Activated CD8-positive, alpha-beta memory T cell treated with anti-CD3 and anti-CD28 coated beads, Interleukin-2, amount 50 U/mL, for 24 hours (primary cell): ENCODE data around the gene SHTN1.

Source experiments
- DNase-seq: peaks from one replicate; pipeline ENCODE4 v3.0.0-alpha.2; 2020; ENCODE audit errors: extremely low read depth

Gene SHTN1

DNA sequence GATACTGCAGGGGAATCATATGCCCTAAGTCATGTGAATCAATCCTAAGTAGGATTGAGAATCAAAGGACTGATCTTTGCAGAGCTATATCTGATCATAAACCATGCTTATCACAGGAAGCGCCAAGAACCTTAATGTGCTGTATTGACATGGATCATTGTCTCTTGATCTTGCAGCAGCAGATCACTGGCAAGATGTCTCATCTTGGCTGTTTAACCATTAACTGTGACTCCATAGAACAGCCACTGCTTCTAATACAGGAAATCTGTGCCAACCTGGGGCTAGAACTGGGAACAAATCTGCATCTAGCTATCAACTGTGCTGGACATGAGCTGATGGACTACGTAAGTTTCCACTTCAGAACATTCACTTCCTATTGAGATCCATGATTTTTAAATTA is 134.0 kb downstream of the SHTN1 start:
- DNase-seq = no peak

DNA sequence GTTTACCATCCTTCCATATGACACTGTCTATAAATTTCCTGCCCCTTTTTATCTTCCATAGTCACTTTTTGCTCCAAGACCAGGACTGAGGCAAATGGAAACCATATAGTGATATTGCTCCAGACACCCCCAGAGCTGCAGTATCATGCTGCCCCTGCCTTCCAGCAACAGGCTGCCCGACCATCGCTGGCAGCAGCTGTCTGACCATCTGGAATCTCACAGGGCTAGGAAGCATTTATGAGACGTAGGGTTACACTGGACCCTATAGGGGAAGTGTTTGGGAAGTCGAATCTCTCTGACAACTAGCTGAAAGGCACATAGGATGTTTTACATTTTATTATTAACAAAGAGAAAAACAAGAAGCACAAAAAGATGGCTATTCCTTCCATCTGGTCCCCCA is 136.3 kb downstream of the SHTN1 start:
- no peak for DNase-seq

DNA sequence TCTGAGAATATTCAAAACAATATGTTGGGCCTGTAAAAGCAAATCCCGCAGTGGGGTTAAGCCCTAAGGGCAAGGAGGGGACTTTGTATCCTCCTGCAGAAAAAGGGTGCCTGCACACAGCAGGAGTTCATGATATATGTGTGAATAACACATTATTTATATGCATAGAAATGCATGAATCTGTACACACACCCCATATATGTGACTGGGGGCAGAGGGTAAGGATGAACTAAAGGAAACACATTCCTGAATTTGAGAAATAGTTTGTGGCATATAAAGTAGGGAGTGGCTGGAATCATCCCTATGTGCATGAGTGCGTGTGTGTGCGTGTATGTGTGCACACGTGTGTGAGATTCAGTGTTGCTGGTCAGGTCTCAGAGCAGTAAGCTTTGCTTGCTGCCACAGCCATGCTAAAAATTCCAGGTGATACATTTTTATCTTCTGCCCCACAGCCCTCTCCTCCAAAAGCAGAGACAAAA is 136.8 kb downstream of the SHTN1 start:
- DNase-seq = no peak

DNA sequence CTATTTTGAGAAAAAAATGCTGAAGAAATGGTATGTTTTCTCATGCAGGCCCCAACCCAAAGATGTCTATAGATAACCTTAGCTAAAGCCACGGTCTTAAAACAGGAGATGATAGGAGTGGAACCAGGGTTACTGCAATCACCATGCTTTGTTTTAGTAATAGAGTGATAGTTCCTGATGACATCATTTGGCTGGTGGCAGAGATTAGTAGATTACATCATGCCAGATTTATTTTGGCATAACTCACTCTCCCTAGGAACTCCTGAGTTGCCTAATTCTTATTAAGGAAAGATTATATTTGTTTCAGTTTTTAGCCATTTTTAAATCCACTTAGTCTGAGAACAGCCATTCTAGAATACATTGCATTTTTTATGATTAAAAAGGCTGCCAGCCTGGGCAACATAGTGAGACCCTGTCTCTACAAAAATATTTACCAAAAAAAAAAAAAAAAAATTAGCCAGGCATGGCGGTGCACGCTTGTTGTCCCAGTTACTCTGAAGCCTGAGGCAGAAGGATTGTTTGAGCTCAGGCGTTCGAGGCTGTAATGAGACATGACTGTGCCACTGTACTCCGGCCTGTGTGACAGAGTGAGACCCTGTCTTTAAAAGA is 137.9 kb downstream of the SHTN1 start:
- DNase-seq = no peak

DNA sequence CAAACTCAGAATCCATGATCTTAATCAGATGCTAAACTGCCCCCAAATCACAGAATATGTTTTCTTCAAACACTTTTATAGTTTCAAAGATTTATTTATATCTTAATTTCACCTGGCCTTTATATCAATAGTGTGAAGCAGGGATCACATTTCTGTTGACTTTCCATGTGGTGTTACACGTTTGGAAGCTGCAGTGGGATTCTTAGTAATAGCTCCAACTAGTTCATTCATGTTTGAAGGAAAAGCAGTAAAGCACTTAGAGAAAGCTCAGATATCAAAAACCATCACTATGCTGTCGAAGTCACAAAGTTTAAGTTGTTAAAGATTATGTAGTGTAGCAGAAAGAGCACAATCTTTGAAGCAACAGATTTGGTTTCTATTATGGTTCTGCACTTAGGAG is 138.9 kb downstream of the SHTN1 start:
- DNase-seq = no peak

DNA sequence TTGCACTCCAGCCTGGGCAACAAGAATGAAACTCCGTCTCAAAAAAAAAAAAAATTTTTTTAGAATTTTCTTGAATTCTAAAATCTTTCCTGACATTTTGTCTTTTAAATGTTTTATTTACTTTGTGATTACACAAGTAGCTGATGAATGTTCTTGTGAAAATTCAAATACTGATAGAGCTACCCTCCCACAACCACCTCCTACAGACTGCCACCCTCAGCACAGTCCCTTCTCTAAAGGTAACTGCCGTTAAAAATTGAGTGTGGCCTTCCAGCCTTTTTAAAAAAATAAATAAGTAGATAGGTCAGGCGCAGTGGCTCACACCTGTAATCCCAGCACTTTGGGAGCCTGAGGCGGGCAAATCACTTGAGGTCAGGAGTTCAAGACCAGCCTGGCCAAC is 140.6 kb downstream of the SHTN1 start:
- DNase-seq = no peak

DNA sequence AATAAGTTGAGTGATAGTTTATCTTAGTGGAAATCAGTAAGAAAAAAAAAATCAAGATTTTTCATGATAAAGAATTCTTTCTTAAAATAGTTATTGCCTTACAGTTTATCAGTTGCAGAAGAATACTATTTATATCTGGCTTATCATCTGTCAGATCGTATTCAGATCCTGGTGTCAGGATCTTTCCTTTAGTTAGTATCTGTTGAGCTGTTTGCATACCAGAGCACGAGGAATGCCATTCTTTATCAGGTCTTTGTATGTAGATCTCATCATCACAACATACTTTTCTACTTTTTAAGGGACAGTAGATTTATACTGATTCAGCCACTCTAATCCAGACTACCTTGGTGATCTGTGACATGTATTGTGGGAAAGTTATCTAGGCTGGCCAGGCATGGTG is 143.2 kb downstream of the SHTN1 start:
- no peak for DNase-seq

DNA sequence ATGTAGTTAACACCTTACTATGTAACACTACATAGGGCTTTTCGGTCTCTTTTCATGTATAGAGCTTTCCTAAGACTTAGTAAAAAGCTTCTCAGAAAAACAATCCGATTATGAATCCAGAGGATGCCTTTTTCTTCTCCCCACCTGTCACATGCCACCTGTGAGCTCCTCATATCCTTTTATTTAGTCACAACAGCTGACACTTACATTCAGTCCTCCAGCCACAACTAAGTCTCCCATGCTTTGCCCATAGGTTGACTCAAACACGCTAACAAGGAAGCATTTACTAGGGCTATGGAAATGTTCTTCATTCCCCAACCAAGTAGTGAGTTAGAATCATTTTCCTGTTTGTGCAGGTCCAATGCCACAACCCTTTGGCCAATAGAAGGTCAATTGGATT is 147.8 kb downstream of the SHTN1 start:
- no peak for DNase-seq

DNA sequence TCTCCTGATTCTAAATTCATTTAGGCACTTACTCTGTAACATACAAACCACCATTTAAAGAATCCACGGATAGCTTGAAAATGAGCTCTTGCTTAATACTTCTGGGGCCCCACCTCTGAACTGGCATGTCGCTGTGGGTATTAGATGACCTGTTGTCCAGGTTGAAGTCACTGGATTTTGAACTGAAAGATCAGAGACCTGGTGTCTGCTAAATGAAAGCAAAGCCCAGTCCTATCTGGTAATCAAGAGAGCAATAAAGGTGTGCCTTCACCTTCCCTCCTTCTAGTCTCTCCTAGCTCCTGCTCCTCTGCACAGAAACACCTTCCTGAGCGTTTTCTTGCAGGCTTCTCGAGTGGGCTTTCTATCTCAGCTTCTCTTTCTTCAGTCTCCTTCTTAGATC is 151.3 kb downstream of the SHTN1 start:
- no peak for DNase-seq

DNA sequence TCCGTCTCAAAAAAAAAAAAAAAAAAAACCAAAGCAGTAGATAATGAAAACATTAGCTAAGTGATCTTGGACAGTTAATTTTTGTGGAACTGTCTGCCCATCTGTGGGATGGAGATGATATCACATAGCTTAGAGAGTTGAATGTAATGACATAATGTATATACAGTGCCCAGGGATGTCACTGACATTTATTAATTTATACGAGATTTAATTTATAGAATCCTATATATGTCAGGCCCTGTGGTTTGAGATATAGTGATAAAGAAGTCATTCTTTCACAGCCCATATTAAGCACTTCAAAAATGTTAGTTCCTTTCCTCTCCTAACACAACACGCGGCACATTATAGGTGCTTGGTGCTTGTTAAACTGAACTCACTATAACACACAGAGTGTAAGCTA is 151.7 kb downstream of the SHTN1 start:
- DNase-seq = no peak

DNA sequence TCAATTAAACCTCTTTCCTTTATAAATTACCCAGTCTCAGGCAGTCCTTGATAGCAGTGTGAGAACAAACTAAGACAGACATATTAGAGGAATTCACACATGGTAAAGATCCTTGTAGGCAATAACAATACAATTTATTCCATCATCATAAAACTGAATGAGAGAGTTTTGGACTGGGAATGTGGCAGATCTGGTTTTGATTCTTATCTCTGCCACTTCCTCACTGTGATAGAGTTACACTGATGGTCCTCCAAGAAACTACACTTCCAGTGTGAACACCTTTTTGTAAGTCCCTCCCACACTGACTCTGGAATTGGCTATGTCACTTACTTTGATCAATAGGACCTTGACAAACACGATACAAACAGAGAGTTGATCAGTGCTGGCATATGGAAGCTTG is 152.7 kb downstream of the SHTN1 start:
- no peak for DNase-seq

DNA sequence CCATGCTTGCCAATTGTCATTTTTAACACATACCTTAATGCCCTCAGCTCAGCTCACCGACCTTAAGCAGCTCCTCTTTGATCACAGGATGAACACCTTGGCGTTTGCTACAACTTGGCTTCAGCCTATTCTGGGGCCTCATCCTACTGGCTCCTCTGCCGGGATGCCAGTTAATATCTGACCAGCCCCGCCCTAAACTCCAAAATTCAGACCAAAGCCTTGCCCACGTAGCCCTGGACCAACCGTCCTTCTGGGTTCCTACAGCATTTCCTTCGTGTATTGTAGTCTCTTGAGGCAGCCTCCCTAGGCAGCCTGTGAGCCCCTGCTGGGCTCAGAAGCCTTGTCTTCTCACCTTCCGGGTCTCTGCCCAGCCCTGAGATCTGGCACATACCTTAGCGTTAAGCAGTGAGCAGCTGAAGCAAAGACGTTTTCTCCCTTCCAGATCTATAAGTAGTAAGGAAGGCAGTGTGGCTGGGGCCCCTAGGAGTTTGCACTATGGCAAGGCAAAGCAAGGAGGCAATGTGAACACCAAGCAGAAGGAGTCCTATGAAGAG is 154.9 kb downstream of the SHTN1 start:
- DNase-seq = no peak

DNA sequence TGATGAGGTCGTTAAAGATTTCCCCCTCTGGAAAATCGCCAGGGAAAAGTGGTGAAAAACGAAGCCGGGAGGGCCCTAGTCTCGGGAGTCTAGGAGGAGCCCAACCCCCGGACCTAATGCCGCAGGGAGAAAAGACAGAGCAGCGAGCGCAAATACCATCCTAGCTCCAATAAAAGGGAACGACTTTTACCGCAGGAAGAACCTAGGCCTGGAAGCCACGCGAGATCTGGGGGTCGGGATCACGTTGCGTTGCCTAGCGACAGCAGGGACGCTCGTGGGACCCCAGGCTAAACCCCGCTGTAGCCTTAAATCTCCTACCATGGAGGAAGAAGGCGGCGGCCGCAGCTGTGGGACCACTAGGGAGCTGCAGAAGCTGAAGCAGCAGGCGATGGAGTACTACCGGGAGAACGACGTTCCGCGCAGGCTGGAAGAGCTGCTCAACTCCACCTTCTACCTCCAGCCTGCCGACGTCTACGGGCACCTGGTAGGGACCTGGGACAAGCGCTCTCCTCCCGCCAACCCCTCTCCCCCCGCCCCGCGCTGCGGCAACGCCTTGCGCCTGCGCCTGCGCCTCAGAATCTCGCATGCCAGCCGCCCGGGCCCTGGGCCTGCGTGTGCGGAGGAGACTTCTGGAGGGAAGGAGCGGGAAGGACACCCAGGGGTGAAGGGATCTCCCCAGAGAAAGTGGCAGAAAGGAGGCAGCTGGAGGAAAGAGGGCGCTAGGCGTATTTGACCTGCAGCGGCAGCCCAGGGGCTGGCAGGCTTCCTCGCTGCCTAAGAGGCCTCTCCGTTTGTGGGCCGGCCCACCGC is 155.5 kb downstream of the SHTN1 start, which contains the start of gene ENO4:
TSS of gene ENO4 (plus strand) at position 252 of the 810 bp plus-strand sequence. CDS start at position 320, 68 bp downstream.
- no peak for DNase-seq

DNA sequence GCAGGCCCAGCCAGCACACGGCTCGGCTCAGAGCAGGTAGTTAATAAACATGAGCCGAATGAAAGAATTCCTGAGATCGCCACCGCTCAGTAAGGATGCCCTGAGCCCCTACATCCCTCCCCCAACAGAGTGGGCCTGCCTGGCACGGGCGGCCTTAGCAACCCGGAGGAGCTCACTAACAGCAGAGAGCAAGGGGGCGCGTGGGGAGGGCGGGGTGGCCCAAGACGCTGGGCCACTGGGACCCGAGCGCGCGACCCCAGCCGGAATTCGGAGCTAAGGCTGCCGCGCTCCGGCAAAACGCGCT is 156.1 kb downstream of the SHTN1 start:
- no peak for DNase-seq

DNA sequence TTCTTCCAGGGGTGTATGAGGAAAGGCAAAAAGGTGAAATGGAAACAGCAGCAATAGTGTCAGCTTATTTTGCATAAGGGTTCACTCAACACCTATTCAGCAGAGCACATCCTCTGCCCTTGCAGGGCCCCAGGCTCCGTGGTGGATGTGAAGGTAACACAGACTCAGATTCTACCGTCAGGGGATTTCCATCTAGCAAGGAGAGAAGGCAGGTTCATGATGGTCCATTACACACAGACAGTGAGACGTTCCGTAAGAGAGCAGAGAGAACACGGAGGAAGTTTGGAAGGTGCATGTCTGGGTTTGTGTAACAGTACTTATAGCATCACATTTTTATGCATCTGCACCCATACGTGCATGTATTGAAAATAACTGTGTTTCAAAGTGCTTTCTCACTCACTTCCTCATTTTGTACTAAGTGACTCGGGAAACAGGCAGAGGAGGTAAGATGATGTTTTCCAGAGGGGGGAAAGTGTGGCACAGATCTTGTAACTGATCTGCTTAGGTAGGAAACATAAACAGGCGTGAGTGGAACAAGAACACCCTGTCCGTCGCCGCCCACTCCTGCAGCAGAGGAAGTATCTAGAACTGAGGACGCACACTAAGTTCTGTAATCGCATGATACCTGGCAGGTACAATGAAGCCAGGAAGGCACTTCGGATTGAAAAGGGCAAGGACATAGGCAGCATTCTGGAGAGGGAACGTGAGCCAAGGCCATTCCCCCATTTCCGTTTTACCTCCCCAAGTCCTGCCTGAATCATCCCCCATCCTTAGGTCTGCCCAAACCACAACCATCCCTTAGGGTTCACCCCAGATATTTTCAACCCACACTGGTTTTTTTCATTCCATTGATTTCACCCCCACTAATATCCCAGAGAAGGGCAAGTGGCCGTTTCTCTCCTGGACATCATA is 156.7 kb downstream of the SHTN1 start:
- DNase-seq = no peak

DNA sequence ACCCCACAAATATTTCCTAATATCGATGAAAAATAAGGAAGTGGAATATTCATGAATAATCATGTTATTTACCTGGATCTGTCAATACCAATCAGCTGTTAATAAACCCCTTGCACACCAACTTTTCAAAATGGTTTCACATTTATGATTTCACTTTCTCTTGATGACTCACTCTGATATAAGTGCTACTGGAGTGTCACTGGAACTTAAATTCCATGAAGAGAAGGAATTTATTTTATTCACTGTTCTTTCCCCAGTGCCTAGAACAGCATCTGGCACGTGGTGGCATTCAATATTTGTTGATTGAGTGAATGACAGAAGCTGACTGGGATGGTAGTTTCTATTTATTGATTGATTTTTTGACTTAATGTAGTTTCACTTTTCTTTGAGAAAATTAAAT is 159.2 kb downstream of the SHTN1 start:
- no peak for DNase-seq

DNA sequence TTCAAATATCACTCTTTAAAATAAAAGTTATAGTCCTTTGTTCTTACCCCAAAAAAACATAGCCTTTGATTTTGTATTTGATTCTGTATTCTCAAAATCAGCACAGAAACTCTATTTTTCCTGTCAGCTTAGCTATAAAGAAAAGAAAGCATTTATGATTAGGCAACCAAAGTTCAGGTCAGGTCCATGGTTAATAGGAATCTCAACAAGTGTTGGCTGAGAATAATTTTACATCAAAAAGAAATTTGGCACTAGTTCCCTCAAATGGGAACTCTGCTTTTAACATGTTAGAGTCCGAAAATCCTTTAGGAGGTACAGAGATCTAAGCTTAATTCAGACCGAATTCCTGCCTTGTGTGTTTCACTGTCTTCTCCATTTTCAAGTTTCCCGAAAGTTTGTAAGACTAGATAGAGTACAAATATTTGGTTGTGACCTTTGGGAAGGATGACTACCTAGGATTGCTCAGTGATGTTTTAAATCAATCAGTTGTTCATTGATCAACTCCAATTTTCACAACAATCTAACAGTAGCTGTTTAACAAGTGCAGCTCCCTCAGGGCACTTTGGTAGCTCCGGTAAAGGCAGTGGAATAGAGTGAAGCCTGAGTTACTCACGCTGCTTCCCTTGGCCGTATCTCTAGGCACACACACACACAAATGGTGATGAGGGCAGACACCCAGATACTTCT is 164.5 kb downstream of the SHTN1 start:
- DNase-seq = no peak

DNA sequence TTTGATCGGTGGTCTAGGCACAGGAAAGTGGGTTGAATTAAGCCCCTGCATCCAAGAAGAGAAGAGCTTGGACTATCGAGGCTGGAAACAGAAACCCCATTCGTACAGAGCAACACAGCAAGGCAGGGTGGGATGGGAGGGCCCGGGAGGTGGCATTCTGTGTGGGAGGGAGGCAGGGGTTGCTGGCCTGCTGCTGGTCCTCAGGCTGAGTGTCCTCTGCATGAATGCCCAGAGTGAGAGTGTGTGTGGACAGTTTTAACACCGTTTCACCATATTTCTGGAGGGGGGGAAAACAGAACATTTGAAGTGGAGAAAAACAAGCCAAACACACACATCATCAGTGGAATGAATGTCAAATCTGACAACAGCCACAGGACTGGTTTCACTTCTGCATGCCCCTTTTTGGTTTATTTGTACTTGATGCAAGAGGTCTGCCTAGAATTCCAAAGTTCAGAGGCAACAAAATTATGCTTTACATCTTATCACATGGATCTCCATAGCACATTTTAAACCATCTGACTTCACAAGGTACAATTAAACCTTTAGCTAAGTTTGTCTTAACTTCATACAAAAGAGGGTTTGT is 166.8 kb downstream of the SHTN1 start:
- DNase-seq = no peak

DNA sequence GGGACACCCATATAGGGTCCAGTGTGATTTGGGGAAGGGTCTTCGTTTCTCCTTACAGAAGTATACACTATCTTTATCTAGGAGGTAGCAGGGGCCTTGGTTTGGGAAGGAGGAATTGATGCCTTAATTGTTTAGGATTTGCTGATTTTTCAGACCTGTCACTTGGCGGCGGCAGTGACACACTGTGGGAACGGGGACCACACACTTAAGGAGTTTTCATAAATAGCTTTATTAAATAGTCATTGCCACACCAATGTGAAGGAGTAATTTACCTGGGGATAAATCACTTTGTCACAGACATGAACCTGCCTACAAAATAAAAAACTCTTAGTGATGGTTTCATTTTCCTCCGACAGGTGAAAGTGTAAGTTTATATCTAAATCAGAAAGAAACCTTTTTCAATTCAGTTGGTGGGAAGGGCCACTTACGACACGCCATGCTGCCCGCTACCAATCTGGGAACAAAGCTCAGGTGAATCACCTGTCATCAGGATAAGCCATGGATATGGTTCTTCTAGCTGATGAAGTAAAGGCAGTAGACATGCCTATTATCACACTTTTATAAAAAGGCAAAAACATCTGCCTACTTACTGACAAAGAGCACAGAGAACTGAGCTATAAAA is 168.0 kb downstream of the SHTN1 start:
- no peak for DNase-seq

DNA sequence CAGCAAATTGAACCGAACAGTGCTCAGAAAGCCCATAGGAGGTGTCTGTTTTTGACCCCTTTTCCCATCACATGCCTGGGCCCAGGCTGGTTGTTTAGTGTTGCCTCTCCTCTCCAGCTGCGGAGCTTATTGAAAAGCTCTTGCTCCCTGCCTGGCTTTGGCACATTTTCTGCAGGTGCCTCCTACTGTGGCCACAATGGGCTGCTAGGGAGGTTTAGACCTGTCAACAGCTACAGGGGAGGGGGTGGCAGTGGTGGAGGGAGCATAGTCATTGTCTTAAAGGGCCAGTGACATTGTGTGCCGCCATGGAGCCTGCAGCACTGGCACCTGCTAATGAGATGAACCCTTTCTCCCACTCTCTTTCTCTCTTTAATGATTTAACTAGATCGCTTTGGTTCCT is 168.9 kb downstream of the SHTN1 start:
- no peak for DNase-seq

DNA sequence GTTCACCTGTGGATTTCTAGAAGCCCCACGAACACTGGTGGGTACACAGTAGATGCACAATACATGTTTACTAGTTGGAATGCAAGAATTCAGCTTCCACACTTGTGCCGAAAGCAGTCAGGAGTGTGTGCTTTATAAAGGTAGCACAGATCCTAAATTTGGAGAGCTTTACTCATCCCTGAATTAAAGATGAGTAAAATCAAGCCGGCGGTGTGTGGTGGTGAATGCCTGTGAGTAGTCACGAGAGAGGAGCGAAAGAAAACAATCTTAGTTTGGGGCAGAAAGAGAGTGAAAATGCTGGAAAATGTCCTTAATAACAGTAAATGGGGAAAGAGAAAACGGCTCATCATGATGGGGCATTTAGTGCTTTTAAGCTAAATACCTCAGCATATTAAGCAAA is 169.3 kb downstream of the SHTN1 start:
- no peak for DNase-seq
